HL-60 (cell line): ENCODE results near the gene CORO6.

ENCODE experiments used
- GABPA ChIP-seq: IDR thresholded peaks from 2 replicates; pipeline ENCODE4 v1.6.1; 2012; ENCODE audit warnings: low read depth
- POLR2AphosphoS5 ChIP-seq: IDR thresholded peaks from 2 replicates; pipeline ENCODE4 v1.6.1; 2012; ENCODE audit warnings: low read depth
- SPI1 ChIP-seq: IDR thresholded peaks from 2 replicates; pipeline ENCODE4 v1.6.1; 2012; ENCODE audit warnings: low read depth, mild to moderate bottlenecking, borderline replicate concordance
- TF ChIP-seq, protein P1 (sequence below): IDR thresholded peaks from one replicate; pipeline ENCODE4 v1.5.1; 2011; ENCODE audit warnings: low read length, control low read depth, inconsistent platforms; ENCODE audit not compliant: insufficient read depth
- TF ChIP-seq, protein P2 (sequence below): IDR thresholded peaks from 2 replicates; pipeline ENCODE4 v1.6.1; 2012; ENCODE audit warnings: low read depth; ENCODE audit not compliant: insufficient replicate concordance

DNA sequence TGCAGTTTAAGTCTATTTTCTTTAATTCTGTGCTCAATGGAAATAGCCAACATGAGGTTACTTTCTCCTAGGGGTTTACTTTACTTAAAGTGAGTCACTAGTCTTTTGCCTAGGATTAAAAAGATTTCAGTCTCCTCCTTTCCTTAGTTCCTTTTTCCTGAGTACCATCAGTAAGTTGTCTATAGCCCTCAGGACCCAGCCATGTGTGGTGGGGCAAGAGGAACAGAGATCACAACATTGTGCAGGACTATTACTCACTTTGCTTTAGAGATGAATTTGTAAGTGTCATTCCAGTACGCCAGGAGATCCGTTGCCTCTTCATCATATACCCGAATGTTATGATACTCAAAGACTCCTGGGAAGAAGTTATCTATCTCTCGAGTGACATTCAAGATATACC lies 27.7 kb upstream of the CORO6 start:
- TF ChIP-seq, protein P1, sequence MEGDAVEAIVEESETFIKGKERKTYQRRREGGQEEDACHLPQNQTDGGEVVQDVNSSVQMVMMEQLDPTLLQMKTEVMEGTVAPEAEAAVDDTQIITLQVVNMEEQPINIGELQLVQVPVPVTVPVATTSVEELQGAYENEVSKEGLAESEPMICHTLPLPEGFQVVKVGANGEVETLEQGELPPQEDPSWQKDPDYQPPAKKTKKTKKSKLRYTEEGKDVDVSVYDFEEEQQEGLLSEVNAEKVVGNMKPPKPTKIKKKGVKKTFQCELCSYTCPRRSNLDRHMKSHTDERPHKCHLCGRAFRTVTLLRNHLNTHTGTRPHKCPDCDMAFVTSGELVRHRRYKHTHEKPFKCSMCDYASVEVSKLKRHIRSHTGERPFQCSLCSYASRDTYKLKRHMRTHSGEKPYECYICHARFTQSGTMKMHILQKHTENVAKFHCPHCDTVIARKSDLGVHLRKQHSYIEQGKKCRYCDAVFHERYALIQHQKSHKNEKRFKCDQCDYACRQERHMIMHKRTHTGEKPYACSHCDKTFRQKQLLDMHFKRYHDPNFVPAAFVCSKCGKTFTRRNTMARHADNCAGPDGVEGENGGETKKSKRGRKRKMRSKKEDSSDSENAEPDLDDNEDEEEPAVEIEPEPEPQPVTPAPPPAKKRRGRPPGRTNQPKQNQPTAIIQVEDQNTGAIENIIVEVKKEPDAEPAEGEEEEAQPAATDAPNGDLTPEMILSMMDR: no peak
- TF ChIP-seq POLR2AphosphoS5 (no peak), GABPA (no peak), SPI1 (no peak)
- TF ChIP-seq, protein P2, sequence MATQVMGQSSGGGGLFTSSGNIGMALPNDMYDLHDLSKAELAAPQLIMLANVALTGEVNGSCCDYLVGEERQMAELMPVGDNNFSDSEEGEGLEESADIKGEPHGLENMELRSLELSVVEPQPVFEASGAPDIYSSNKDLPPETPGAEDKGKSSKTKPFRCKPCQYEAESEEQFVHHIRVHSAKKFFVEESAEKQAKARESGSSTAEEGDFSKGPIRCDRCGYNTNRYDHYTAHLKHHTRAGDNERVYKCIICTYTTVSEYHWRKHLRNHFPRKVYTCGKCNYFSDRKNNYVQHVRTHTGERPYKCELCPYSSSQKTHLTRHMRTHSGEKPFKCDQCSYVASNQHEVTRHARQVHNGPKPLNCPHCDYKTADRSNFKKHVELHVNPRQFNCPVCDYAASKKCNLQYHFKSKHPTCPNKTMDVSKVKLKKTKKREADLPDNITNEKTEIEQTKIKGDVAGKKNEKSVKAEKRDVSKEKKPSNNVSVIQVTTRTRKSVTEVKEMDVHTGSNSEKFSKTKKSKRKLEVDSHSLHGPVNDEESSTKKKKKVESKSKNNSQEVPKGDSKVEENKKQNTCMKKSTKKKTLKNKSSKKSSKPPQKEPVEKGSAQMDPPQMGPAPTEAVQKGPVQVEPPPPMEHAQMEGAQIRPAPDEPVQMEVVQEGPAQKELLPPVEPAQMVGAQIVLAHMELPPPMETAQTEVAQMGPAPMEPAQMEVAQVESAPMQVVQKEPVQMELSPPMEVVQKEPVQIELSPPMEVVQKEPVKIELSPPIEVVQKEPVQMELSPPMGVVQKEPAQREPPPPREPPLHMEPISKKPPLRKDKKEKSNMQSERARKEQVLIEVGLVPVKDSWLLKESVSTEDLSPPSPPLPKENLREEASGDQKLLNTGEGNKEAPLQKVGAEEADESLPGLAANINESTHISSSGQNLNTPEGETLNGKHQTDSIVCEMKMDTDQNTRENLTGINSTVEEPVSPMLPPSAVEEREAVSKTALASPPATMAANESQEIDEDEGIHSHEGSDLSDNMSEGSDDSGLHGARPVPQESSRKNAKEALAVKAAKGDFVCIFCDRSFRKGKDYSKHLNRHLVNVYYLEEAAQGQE: no peak
